IPS DF 6.9 (cell line): ENCODE data around the gene HOXD12.

Source experiments
- DNase-seq: peaks from one replicate; pipeline ENCODE4 v3.0.0-alpha.2; 2013; ENCODE audit warnings: low read depth, low spot score
- H3K27ac ChIP-seq: one replicate; pipeline ENCODE4 v1.5.1; 2013; ENCODE audit warnings: low read length, control low read depth
- H3K27me3 ChIP-seq: 2 replicates; pipeline ENCODE4 v1.6.1; 2013; ENCODE audit warnings: mild to moderate bottlenecking, low read length; ENCODE audit not compliant: control insufficient read depth, insufficient read depth
- H3K36me3 ChIP-seq: 2 replicates; pipeline ENCODE4 v1.6.1; 2013; ENCODE audit warnings: low read length; ENCODE audit not compliant: control insufficient read depth, insufficient read depth
- H3K4me1 ChIP-seq: 2 replicates; pipeline ENCODE4 v1.6.1; 2013; ENCODE audit warnings: low read length; ENCODE audit not compliant: control insufficient read depth, insufficient read depth
- H3K4me3 ChIP-seq: 2 replicates; pipeline ENCODE4 v1.5.1; 2013; ENCODE audit warnings: mild to moderate bottlenecking, low read length
- H3K9me3 ChIP-seq: 2 replicates; pipeline ENCODE4 v1.6.1; 2013; ENCODE audit warnings: low read length, inconsistent platforms; ENCODE audit not compliant: control insufficient read depth, insufficient read depth
- WGBS: extraction: QIAGEN DNeasy Blood & Tissue Kit; methylation state at CpG from one replicate; pipeline ENCODE4 v1.1.7; 2013; ENCODE audit warnings: mixed read lengths, missing lambda C conversion rate; ENCODE audit not compliant: insufficient read length, insufficient coverage; 5-methylcytosine and 5-hydroxymethylcytosine counted together

Gene HOXD12

GRCh38 chr2:176147210-176147799 lies 47.7 kb downstream of the HOXD12 start:
- no peak for DNase-seq
- WGBS, result no CpG with 5 or more reads among the region's 32 CpGs
- H3K4me3 ChIP-seq, result no peak overlapping the region
- no peaks in the 10 kb centered on the region for H3K9me3 ChIP-seq
- no peaks in the 10 kb centered on the region for H3K4me1 ChIP-seq
- H3K27ac ChIP-seq, result no peak overlapping the region
- no peaks in the 10 kb centered on the region for H3K36me3 ChIP-seq
- H3K27me3 ChIP-seq, result peaks cover 94% of the 10 kb centered on the region

- H3K36me3 ChIP-seq, result no peaks in the 10 kb centered on the region
- DNase-seq, result no peak
- H3K9me3 ChIP-seq, result no peaks in the 10 kb centered on the region
- WGBS, result no CpG with 5 or more reads among the region's 31 CpGs
- H3K27me3 ChIP-seq, result peaks cover 94% of the 10 kb centered on the region
- H3K27ac ChIP-seq, result no peak overlapping the region
- no peak overlapping the region for H3K4me3 ChIP-seq
- no peaks in the 10 kb centered on the region for H3K4me1 ChIP-seq
These were observed 48.4 kb downstream of the HOXD12 start for GRCh38 chr2:176147800-176148496.

- Histone ChIP-seq H3K4me3 (no peak overlapping the region), H3K27me3 (peaks cover 94% of the 10 kb centered on the region), H3K36me3 (no peaks in the 10 kb centered on the region), H3K27ac (no peak overlapping the region), H3K9me3 (no peaks in the 10 kb centered on the region), H3K4me1 (no peaks in the 10 kb centered on the region)
- no CpG with 5 or more reads among the region's 11 CpGs for WGBS
- no peak for DNase-seq
These were observed 49.3 kb downstream of the HOXD12 start for GRCh38 chr2:176148751-176149421.

- Histone ChIP-seq H3K9me3 (no peaks in the 10 kb centered on the region), H3K27ac (no peak overlapping the region), H3K36me3 (no peaks in the 10 kb centered on the region), H3K4me1 (no peaks in the 10 kb centered on the region), H3K27me3 (peaks cover 96% of the 10 kb centered on the region), H3K4me3 (no peak overlapping the region)
- no peak for DNase-seq
- WGBS, result no CpG with 5 or more reads among the region's 22 CpGs
These were observed 49.9 kb downstream of the HOXD12 start for GRCh38 chr2:176149481-176149938.

GRCh38 chr2:176149939-176150583 lies 50.5 kb downstream of the HOXD12 start:
- no peak for DNase-seq
- H3K4me1 ChIP-seq, result no peaks in the 10 kb centered on the region; the same call in 1 of the 2 replicates
- H3K4me3 ChIP-seq, result no peak overlapping the region
- no CpG with 5 or more reads among the region's 24 CpGs for WGBS
- H3K27ac ChIP-seq, result no peak overlapping the region
- H3K9me3 ChIP-seq, result no peaks in the 10 kb centered on the region
- H3K27me3 ChIP-seq, result peaks cover 97% of the 10 kb centered on the region
- H3K36me3 ChIP-seq, result no peaks in the 10 kb centered on the region

GRCh38 chr2:176150584-176151441 lies 51.2 kb downstream of the HOXD12 start:
- H3K4me1 ChIP-seq, result no peaks in the 10 kb centered on the region; the same call in 1 of the 2 replicates
- no peak overlapping the region for H3K27ac ChIP-seq
- peaks cover 97% of the 10 kb centered on the region for H3K27me3 ChIP-seq
- H3K36me3 ChIP-seq, result no peaks in the 10 kb centered on the region
- no peak overlapping the region for H3K4me3 ChIP-seq
- WGBS, result no CpG with 5 or more reads among the region's 14 CpGs
- H3K9me3 ChIP-seq, result no peaks in the 10 kb centered on the region
- DNase-seq, result no peak

GRCh38 chr2:176151442-176152287 lies 52.1 kb downstream of the HOXD12 start, which contains the start of gene HOXD4:
Gene HOXD4 (plus strand): TSS chr2:176151550. CDS start chr2:176151634, 84 bp downstream.
- H3K9me3 ChIP-seq, result no peaks in the 10 kb centered on the region
- H3K4me3 ChIP-seq, result no peak within 1 kb of the TSS
- H3K27me3 ChIP-seq, result peaks cover 97% of the 10 kb centered on the region
- H3K4me1 ChIP-seq, result no peaks in the 10 kb centered on the region; the same call in 1 of the 2 replicates
- no peak within 1 kb of the TSS for H3K27ac ChIP-seq
- H3K36me3 ChIP-seq, result no peaks in the 10 kb centered on the region
- DNase-seq, result no peak
- no CpG with 5 or more reads among the region's 55 CpGs for WGBS
